IPS-15b (cell line): Measurements from ENCODE around the gene BECN2.

Experiments used
- H3K27me3 ChIP-seq: one replicate; pipeline ENCODE4 v1.6.1; 2013; ENCODE audit warnings: low read length; ENCODE audit not compliant: control insufficient read depth, insufficient read depth
- H3K36me3 ChIP-seq: one replicate; pipeline ENCODE4 v1.6.1; 2013; ENCODE audit warnings: low read length; ENCODE audit not compliant: control insufficient read depth, insufficient read depth
- H3K4me1 ChIP-seq: one replicate; pipeline ENCODE4 v1.6.1; 2013; ENCODE audit warnings: mild to moderate bottlenecking, low read length; ENCODE audit not compliant: control insufficient read depth, insufficient read depth
- H3K4me3 ChIP-seq: one replicate; pipeline ENCODE4 v1.5.1; 2013; ENCODE audit warnings: low read depth, low read length
- H3K9ac ChIP-seq: one replicate; pipeline ENCODE4 v1.6.1; 2013; ENCODE audit warnings: low read depth, mild to moderate bottlenecking, low read length
- H3K9me3 ChIP-seq: one replicate; pipeline ENCODE4 v1.6.1; 2013; ENCODE audit warnings: mild to moderate bottlenecking, low read length; ENCODE audit not compliant: control insufficient read depth, insufficient read depth

Gene BECN2

GRCh38 chr1:241957692-241958494, at the start of gene BECN2:
Gene BECN2 (plus strand): TSS chr1:241957767. CDS start chr1:241957767, 0 bp downstream.
- no peaks in the 10 kb centered on the region for H3K9me3 ChIP-seq
- no peak within 1 kb of the TSS for H3K4me3 ChIP-seq
- no peak within 1 kb of the TSS for H3K9ac ChIP-seq
- H3K27me3 ChIP-seq = no peaks in the 10 kb centered on the region
- no peaks in the 10 kb centered on the region for H3K4me1 ChIP-seq
- no peaks in the 10 kb centered on the region for H3K36me3 ChIP-seq

GRCh38 chr1:241916196-241916595, 41.4 kb upstream of the BECN2 start:
- H3K36me3 ChIP-seq = no peaks in the 10 kb centered on the region
- H3K4me3 ChIP-seq = no peak overlapping the region
- no peaks in the 10 kb centered on the region for H3K9me3 ChIP-seq
- H3K9ac ChIP-seq = no peak overlapping the region
- H3K27me3 ChIP-seq = no peaks in the 10 kb centered on the region
- H3K4me1 ChIP-seq = no peaks in the 10 kb centered on the region

- no peaks in the 10 kb centered on the region for H3K4me1 ChIP-seq
- no peaks in the 10 kb centered on the region for H3K27me3 ChIP-seq
- no peak overlapping the region for H3K4me3 ChIP-seq
- H3K9me3 ChIP-seq = no peaks in the 10 kb centered on the region
- H3K36me3 ChIP-seq = no peaks in the 10 kb centered on the region
- H3K9ac ChIP-seq = no peak overlapping the region
Observed at GRCh38 chr1:241917487-241917886, 40.1 kb upstream of the BECN2 start.

- no peaks in the 10 kb centered on the region for H3K36me3 ChIP-seq
- H3K4me3 ChIP-seq = no peak overlapping the region
- H3K27me3 ChIP-seq = no peaks in the 10 kb centered on the region
- no peaks in the 10 kb centered on the region for H3K9me3 ChIP-seq
- no peaks in the 10 kb centered on the region for H3K4me1 ChIP-seq
- H3K9ac ChIP-seq = no peak overlapping the region
Observed at GRCh38 chr1:241918879-241919278, 38.7 kb upstream of the BECN2 start.

- no peaks in the 10 kb centered on the region for H3K4me1 ChIP-seq
- no peaks in the 10 kb centered on the region for H3K9me3 ChIP-seq
- H3K9ac ChIP-seq = no peak overlapping the region
- H3K4me3 ChIP-seq = no peak overlapping the region
- no peaks in the 10 kb centered on the region for H3K27me3 ChIP-seq
- H3K36me3 ChIP-seq = no peaks in the 10 kb centered on the region
Observed at GRCh38 chr1:241924080-241924808, 33.3 kb upstream of the BECN2 start.

- Histone ChIP-seq H3K27me3 (no peaks in the 10 kb centered on the region), H3K4me1 (no peaks in the 10 kb centered on the region), H3K9ac (no peak overlapping the region)
Observed at GRCh38 chr1:241926141-241926540, 31.4 kb upstream of the BECN2 start.

GRCh38 chr1:241927321-241927720, 30.2 kb upstream of the BECN2 start:
- H3K4me3 ChIP-seq = no peak overlapping the region
- H3K9me3 ChIP-seq = no peaks in the 10 kb centered on the region
- no peak overlapping the region for H3K9ac ChIP-seq
- no peaks in the 10 kb centered on the region for H3K27me3 ChIP-seq
- no peaks in the 10 kb centered on the region for H3K36me3 ChIP-seq
- no peaks in the 10 kb centered on the region for H3K4me1 ChIP-seq

More at GRCh38 chr1:241926141-241926540, 31.4 kb upstream of the BECN2 start:
- Histone ChIP-seq H3K4me3 (no peak overlapping the region), H3K36me3 (no peaks in the 10 kb centered on the region), H3K9me3 (no peaks in the 10 kb centered on the region)

- Histone ChIP-seq H3K9ac (no peak overlapping the region), H3K9me3 (no peaks in the 10 kb centered on the region), H3K4me1 (no peaks in the 10 kb centered on the region), H3K36me3 (no peaks in the 10 kb centered on the region), H3K4me3 (no peak overlapping the region), H3K27me3 (no peaks in the 10 kb centered on the region)
Observed at GRCh38 chr1:241932845-241933244, 24.7 kb upstream of the BECN2 start.

GRCh38 chr1:241934201-241934848, 23.2 kb upstream of the BECN2 start:
- no peak overlapping the region for H3K4me3 ChIP-seq
- H3K27me3 ChIP-seq = no peaks in the 10 kb centered on the region
- H3K36me3 ChIP-seq = no peaks in the 10 kb centered on the region
- H3K9ac ChIP-seq = no peak overlapping the region
- H3K4me1 ChIP-seq = no peaks in the 10 kb centered on the region
- no peaks in the 10 kb centered on the region for H3K9me3 ChIP-seq

GRCh38 chr1:241934866-241935265, 22.7 kb upstream of the BECN2 start:
- Histone ChIP-seq H3K27me3 (no peaks in the 10 kb centered on the region), H3K4me1 (no peaks in the 10 kb centered on the region), H3K9me3 (no peaks in the 10 kb centered on the region), H3K36me3 (no peaks in the 10 kb centered on the region), H3K9ac (no peak overlapping the region), H3K4me3 (no peak overlapping the region)

GRCh38 chr1:241939798-241940197, 17.8 kb upstream of the BECN2 start:
- Histone ChIP-seq H3K27me3 (no peaks in the 10 kb centered on the region), H3K4me3 (no peak overlapping the region), H3K9me3 (no peaks in the 10 kb centered on the region), H3K36me3 (no peaks in the 10 kb centered on the region), H3K4me1 (no peaks in the 10 kb centered on the region), H3K9ac (no peak overlapping the region)
